ENCODE data around the gene POLR3B. TPM values are rescaled to one million over a fixed set of nuclear protein-coding genes. Genes with fewer than 3 reads are reported as not detected.

Gene POLR3B
- polyA plus RNA-seq, 3 donors = 1.7 to 2.6 (median 2.0) TPM

DNA sequence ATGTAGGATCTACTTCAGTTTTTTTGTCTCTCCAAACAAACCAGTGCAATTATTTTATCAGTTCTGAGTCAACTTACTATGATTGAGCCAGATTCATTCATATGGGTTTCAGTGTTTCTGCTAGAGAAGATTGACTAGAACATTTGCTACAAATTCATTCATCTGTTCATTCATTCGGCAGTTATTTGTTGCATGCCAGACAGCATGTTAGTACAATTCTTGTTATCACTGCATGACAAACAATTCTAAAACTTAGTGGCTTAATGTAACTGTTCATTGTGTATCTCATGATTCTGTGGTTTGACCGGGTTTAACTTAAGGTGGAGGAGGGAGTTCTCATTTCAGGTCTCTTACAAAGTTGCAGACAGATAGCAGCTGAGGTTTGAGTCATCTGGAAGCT lies 52.3 kb downstream of the POLR3B start:
- Mint-ChIP-seq H3K36me3 (peaks cover 63 to 68% of the 10 kb centered on the region in 2 donors), H3K27ac (no peak overlapping the region), H3K9me3 (no peaks in the 10 kb centered on the region), H3K27me3 (ENCODE audit: low read depth in 3 of 3) (no peaks in the 10 kb centered on the region), H3K4me3 (no peak overlapping the region), H3K4me1 (no peaks in the 10 kb centered on the region)
- Histone ChIP-seq H3K36me3 (replicated peaks in 1 of 2; ENCODE audit: control insufficient read depth in 1 of 2, insufficient read depth in 2 of 2, low read length in 2 of 2) (peaks cover 32 to 58% of the 10 kb centered on the region in 2 donors), H3K9ac (ENCODE audit: insufficient read depth, low read length, poor library complexity, severe bottlenecking) (no peak overlapping the region), H3K4me2 (replicated peaks; ENCODE audit: extremely low read depth, low read length, poor library complexity, severe bottlenecking) (no peak overlapping the region), H4K20me1 (ENCODE audit: insufficient read depth, low read length) (no peaks in the 10 kb centered on the region), H3K79me2 (ENCODE audit: insufficient read depth, low read length) (no peaks in the 10 kb centered on the region), H3K27ac (ENCODE audit: low read depth in 1 of 2, low read length in 2 of 2) (no peak overlapping the region), H3K4me3 (replicated peaks in 1 of 3; ENCODE audit: low read depth in 2 of 3, low read length in 3 of 3) (no peak overlapping the region), H3K27me3 (ENCODE audit: control insufficient read depth in 2 of 2, insufficient read depth in 2 of 2, low read length in 2 of 2) (no peaks in the 10 kb centered on the region), H2AFZ (ENCODE audit: insufficient read depth, low read depth, low read length, poor library complexity, severe bottlenecking) (no peak overlapping the region), H3K9me3 (replicated peaks in 1 of 2; ENCODE audit: control insufficient read depth in 1 of 2, insufficient read depth in 1 of 2, low read length in 2 of 2) (no peaks in the 10 kb centered on the region), H3K4me1 (ENCODE audit: control insufficient read depth in 1 of 2, insufficient read depth in 2 of 2, low read length in 2 of 2) (no peaks in the 10 kb centered on the region)
- intact Hi-C loops (cut with micrococcal nuclease) = no loop called here
- WGBS (ENCODE audit: insufficient coverage) = 83% methylated on average over 1 of the region's 2 CpGs
- TF ChIP-seq, protein P1, sequence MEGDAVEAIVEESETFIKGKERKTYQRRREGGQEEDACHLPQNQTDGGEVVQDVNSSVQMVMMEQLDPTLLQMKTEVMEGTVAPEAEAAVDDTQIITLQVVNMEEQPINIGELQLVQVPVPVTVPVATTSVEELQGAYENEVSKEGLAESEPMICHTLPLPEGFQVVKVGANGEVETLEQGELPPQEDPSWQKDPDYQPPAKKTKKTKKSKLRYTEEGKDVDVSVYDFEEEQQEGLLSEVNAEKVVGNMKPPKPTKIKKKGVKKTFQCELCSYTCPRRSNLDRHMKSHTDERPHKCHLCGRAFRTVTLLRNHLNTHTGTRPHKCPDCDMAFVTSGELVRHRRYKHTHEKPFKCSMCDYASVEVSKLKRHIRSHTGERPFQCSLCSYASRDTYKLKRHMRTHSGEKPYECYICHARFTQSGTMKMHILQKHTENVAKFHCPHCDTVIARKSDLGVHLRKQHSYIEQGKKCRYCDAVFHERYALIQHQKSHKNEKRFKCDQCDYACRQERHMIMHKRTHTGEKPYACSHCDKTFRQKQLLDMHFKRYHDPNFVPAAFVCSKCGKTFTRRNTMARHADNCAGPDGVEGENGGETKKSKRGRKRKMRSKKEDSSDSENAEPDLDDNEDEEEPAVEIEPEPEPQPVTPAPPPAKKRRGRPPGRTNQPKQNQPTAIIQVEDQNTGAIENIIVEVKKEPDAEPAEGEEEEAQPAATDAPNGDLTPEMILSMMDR (IDR thresholded peaks at IDR 0.05) = no peak
- DNase-seq = no peak

DNA sequence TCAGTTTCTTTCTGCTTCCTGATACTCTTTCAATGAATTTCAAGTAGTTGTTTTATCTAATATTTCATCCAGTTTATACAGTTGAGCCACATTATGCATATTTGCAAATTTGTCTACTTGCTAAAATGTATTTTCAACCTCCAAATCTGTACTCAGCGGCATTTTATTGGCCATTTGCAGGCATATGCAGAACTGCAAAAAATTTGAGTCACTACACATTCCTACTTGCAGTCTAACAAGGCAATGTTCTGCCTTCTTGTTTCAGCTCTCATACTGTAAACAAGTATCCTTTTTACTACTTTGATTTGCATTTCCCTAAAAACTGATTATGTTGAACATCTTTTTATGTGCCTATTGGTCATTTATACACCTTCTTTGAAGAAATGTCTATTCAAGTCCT lies 55.0 kb downstream of the POLR3B start:
- no peaks in the 10 kb centered on the region for H3K9me3 ChIP-seq (replicated peaks in 1 of 2; ENCODE audit: control insufficient read depth in 1 of 2, insufficient read depth in 1 of 2, low read length in 2 of 2)
- Mint-ChIP-seq H3K9me3 (peaks cover 0 to 3% (median 0%) of the 10 kb centered on the region in 7 donors), H3K4me3 (no peak overlapping the region), H3K27ac (no peak overlapping the region), H3K27me3 (ENCODE audit: low read depth in 3 of 3) (no peaks in the 10 kb centered on the region), H3K36me3 (peaks cover 73 to 78% of the 10 kb centered on the region in 2 donors), H3K4me1 (no peaks in the 10 kb centered on the region)
- H3K27me3 ChIP-seq (ENCODE audit: control insufficient read depth in 2 of 2, insufficient read depth in 2 of 2, low read length in 2 of 2) = no peaks in the 10 kb centered on the region
- H3K4me3 ChIP-seq (replicated peaks in 1 of 3; ENCODE audit: low read depth in 2 of 3, low read length in 3 of 3) = no peak overlapping the region
- no peaks in the 10 kb centered on the region for H3K79me2 ChIP-seq (ENCODE audit: insufficient read depth, low read length)
- no peaks in the 10 kb centered on the region for H4K20me1 ChIP-seq (ENCODE audit: insufficient read depth, low read length)
- H3K9ac ChIP-seq (ENCODE audit: insufficient read depth, low read length, poor library complexity, severe bottlenecking) = no peak overlapping the region
- H3K36me3 ChIP-seq (replicated peaks in 1 of 2; ENCODE audit: control insufficient read depth in 1 of 2, insufficient read depth in 2 of 2, low read length in 2 of 2) = peaks cover 39 to 75% of the 10 kb centered on the region in 2 donors
- no peak overlapping the region for H2AFZ ChIP-seq (ENCODE audit: insufficient read depth, low read depth, low read length, poor library complexity, severe bottlenecking)
- no peak overlapping the region for H3K27ac ChIP-seq (ENCODE audit: low read depth in 1 of 2, low read length in 2 of 2)
- intact Hi-C loops (cut with micrococcal nuclease) = no loop called here
- TF ChIP-seq, protein P1 (IDR thresholded peaks at IDR 0.05) = no peak
- no peak overlapping the region for H3K4me2 ChIP-seq (replicated peaks; ENCODE audit: extremely low read depth, low read length, poor library complexity, severe bottlenecking)
- 88% methylated on average over 1 of the region's 1 CpG for WGBS (ENCODE audit: insufficient coverage)
- no peaks in the 10 kb centered on the region for H3K4me1 ChIP-seq (ENCODE audit: control insufficient read depth in 1 of 2, insufficient read depth in 2 of 2, low read length in 2 of 2)
- DNase-seq = no peak

All from CD14-positive monocyte (primary cell).